H1 (cell line): Measurements from ENCODE around the gene B3GLCT. TPM values are rescaled to one million over a fixed set of nuclear protein-coding genes. Genes with fewer than 3 reads are reported as not detected.

Experiments
- CTCF ChIA-PET: fragments of 300-600 bp; sonication (Branson Sonifier 250); formaldehyde crosslinking; loops from one replicate; lab custom pipeline; 2021; ENCODE audit not compliant: partially characterized antibody; lab: Charles Lee
- POLR2A ChIA-PET: fragments of 300-600 bp; sonication (Branson Sonifier 250); formaldehyde crosslinking; loops from one replicate; lab custom pipeline; 2021; ENCODE audit warnings: inconsistent platforms; ENCODE audit not compliant: partially characterized antibody; lab: Charles Lee
- DNase-seq, 2 experiments: peaks; one replicate each; pipeline versions ENCODE4 v3.0.0 to v3.0.0-alpha.2; 2010 to 2022; ENCODE audit warnings: low spot score in 2 of 2, low read depth in 1 of 2, mixed read lengths in 1 of 2
- FAIRE-seq: peaks from 2 replicates; lab custom pipeline; 2011; peaks lifted over from hg19 to GRCh38; lab: Jason Lieb, UNC
- H2AFZ ChIP-seq: 2 replicates; pipeline ENCODE4 v1.8.1; 2012; ENCODE audit warnings: low read length, inconsistent platforms
- H2AK5ac ChIP-seq: 2 replicates; pipeline ENCODE4 v1.6.1; 2013; ENCODE audit warnings: low read depth, low read length
- H2BK120ac ChIP-seq: replicated peaks from 2 replicates; pipeline ENCODE3; 2013; ENCODE audit warnings: low read depth, low read length, inconsistent platforms
- H2BK12ac ChIP-seq: 2 replicates; pipeline ENCODE4 v1.6.1; 2013; ENCODE audit warnings: low read depth, low read length
- H2BK15ac ChIP-seq: 2 replicates; pipeline ENCODE4 v1.6.1; 2013; ENCODE audit warnings: low read length
- H2BK20ac ChIP-seq: 2 replicates; pipeline ENCODE4 v1.6.1; 2013; ENCODE audit warnings: low read length
- H2BK5ac ChIP-seq: 2 replicates; pipeline ENCODE4 v1.6.1; 2013; ENCODE audit warnings: low read depth, low read length
- H3K14ac ChIP-seq: 2 replicates; pipeline ENCODE4 v1.6.1; 2013; ENCODE audit warnings: inconsistent platforms; ENCODE audit not compliant: insufficient read length
- H3K18ac ChIP-seq: 2 replicates; pipeline ENCODE4 v1.6.1; 2013; ENCODE audit warnings: low read length; ENCODE audit errors: extremely low read depth
- H3K23ac ChIP-seq: 2 replicates; pipeline ENCODE4 v1.6.1; 2013; ENCODE audit warnings: inconsistent platforms; ENCODE audit not compliant: insufficient read length
- H3K23me2 ChIP-seq: 2 replicates; pipeline ENCODE4 v1.6.1; 2013; ENCODE audit warnings: low read depth, low read length
- H3K27ac ChIP-seq: 2 replicates; pipeline ENCODE4 v1.6.1; 2011; ENCODE audit warnings: low read depth, low read length, inconsistent platforms
- H3K27me3 ChIP-seq, 4 experiments: replicated peaks in 1 of 4; 1 replicate in 1 of 4; 2 replicates in 3 of 4; pipeline versions ENCODE4 v1.6.1 to v1.8.1; 2011 to 2013; ENCODE audit warnings: low read length in 3 of 4, mild to moderate bottlenecking in 3 of 4, inconsistent platforms in 2 of 4, mixed read lengths in 2 of 4, moderate library complexity in 1 of 4; ENCODE audit not compliant: control insufficient read depth in 3 of 4, insufficient read depth in 3 of 4; ENCODE audit errors: extremely low read depth in 1 of 4
- H3K36me3 ChIP-seq, 4 experiments: 2 replicates each; pipeline versions ENCODE4 v1.6.1 to v1.8.1; 2011 to 2013; ENCODE audit warnings: mild to moderate bottlenecking in 4 of 4, low read length in 3 of 4, moderate library complexity in 2 of 4, control low read depth in 1 of 4, inconsistent platforms in 1 of 4; ENCODE audit not compliant: insufficient read depth in 4 of 4, control insufficient read depth in 2 of 4
- H3K4ac ChIP-seq: replicated peaks from 2 replicates; pipeline ENCODE3; 2013; ENCODE audit warnings: low read length, low read depth, mixed read lengths, inconsistent platforms; ENCODE audit not compliant: insufficient read length
- H3K4me1 ChIP-seq, 4 experiments: replicated peaks in 1 of 4; 1 replicate in 1 of 4; 2 replicates in 3 of 4; pipeline versions ENCODE4 v1.6.1 to v1.8.1; 2011 to 2013; ENCODE audit warnings: low read length in 3 of 4, inconsistent platforms in 2 of 4, mixed read lengths in 1 of 4; ENCODE audit not compliant: insufficient read depth in 4 of 4, control insufficient read depth in 3 of 4
- H3K4me2 ChIP-seq, 2 experiments: 2 replicates each; pipeline versions ENCODE4 v1.6.1 to v1.8.1; 2011 to 2013; ENCODE audit warnings: low read depth in 2 of 2, low read length in 2 of 2, control low read depth in 1 of 2, inconsistent platforms in 1 of 2, mild to moderate bottlenecking in 1 of 2; ENCODE audit not compliant: insufficient read depth in 1 of 2
- H3K4me3 ChIP-seq, 4 experiments: fragments of 200-600, 300-600 bp in 1 of 4; sonication (generic), shearing (Covaris generic), sonication (Bioruptor Twin) in 1 of 4; 2 replicates each; pipeline versions ENCODE4 v1.5.1 to v1.8.1; 2011 to 2016; ENCODE audit warnings: low read length in 4 of 4, low read depth in 3 of 4, control low read depth in 2 of 4, inconsistent platforms in 2 of 4, mild to moderate bottlenecking in 2 of 4, mixed read lengths in 1 of 4, moderate library complexity in 1 of 4; ENCODE audit not compliant: insufficient read depth in 2 of 4; ENCODE audit errors: extremely low read depth in 1 of 4
- H3K56ac ChIP-seq: replicated peaks from 2 replicates; pipeline ENCODE3; 2013; ENCODE audit warnings: low read depth, mild to moderate bottlenecking, mixed read lengths, low read length, inconsistent platforms; ENCODE audit not compliant: insufficient read length
- H3K79me1 ChIP-seq: 2 replicates; pipeline ENCODE4 v1.6.1; 2013; ENCODE audit warnings: low read depth, low read length, control low read depth
- H3K79me2 ChIP-seq, 2 experiments: 2 replicates each; pipeline versions ENCODE4 v1.6.1 to v1.8.1; 2012 to 2013; ENCODE audit warnings: low read length in 2 of 2, mild to moderate bottlenecking in 2 of 2, inconsistent platforms in 1 of 2; ENCODE audit not compliant: insufficient read depth in 2 of 2, control insufficient read depth in 1 of 2
- H3K9ac ChIP-seq, 4 experiments: replicated peaks in 1 of 4; 1 replicate in 1 of 4; 2 replicates in 3 of 4; pipeline versions ENCODE4 v1.6.1 to v1.8.1; 2011 to 2013; ENCODE audit warnings: low read depth in 3 of 4, low read length in 3 of 4, control low read depth in 2 of 4, mild to moderate bottlenecking in 2 of 4, moderate library complexity in 2 of 4, inconsistent platforms in 1 of 4; ENCODE audit errors: extremely low read depth in 1 of 4
- H3K9me3 ChIP-seq, 2 experiments: 2 replicates each; pipeline versions ENCODE4 v1.6.1 to v1.8.1; 2012 to 2013; ENCODE audit warnings: mild to moderate bottlenecking in 2 of 2, moderate library complexity in 2 of 2, control low read depth in 1 of 2, inconsistent platforms in 1 of 2, low read depth in 1 of 2, low read length in 1 of 2, mixed read lengths in 1 of 2; ENCODE audit not compliant: insufficient read depth in 2 of 2
- H4K20me1 ChIP-seq, 2 experiments: replicated peaks in 1 of 2; 2 replicates each; pipeline versions ENCODE3 to v1.8.1; 2011 to 2013; ENCODE audit warnings: inconsistent platforms in 2 of 2, low read length in 2 of 2, mild to moderate bottlenecking in 1 of 2; ENCODE audit not compliant: insufficient read depth in 2 of 2, control insufficient read depth in 1 of 2
- H4K5ac ChIP-seq: 2 replicates; pipeline ENCODE4 v1.6.1; 2013; ENCODE audit warnings: low read length, low read depth, mixed read lengths, inconsistent platforms; ENCODE audit not compliant: insufficient read length
- H4K8ac ChIP-seq: 2 replicates; pipeline ENCODE4 v1.8.0; 2013; ENCODE audit warnings: mild to moderate bottlenecking, moderate library complexity, low read length, inconsistent platforms; ENCODE audit not compliant: insufficient read depth; ENCODE audit errors: extremely low read depth
- H4K91ac ChIP-seq: replicated peaks from 2 replicates; pipeline ENCODE3; 2013; ENCODE audit warnings: low read length, mixed read lengths, inconsistent platforms; ENCODE audit not compliant: insufficient read length
- CHD1 ChIP-seq: IDR thresholded peaks from 2 replicates; pipeline ENCODE4 v1.6.1; 2012; ENCODE audit warnings: low read depth, low read length, improper control_type of control experiment
- E2F6 ChIP-seq: IDR thresholded peaks from 2 replicates; pipeline ENCODE4 v1.6.1; 2012; ENCODE audit warnings: inconsistent platforms
- EGR1 ChIP-seq: IDR thresholded peaks from 2 replicates; pipeline ENCODE4 v1.6.1; 2011; ENCODE audit warnings: low read depth, low read length, borderline replicate concordance
- HDAC2 ChIP-seq, 2 experiments: fragments of 300-600 bp in 1 of 2; sonication (generic) in 1 of 2; IDR thresholded peaks; 2 replicates each; pipeline ENCODE4 v1.6.1; 2011 to 2012; ENCODE audit warnings: low read depth in 2 of 2, low read length in 2 of 2, mild to moderate bottlenecking in 2 of 2, moderate library complexity in 2 of 2, borderline replicate concordance in 1 of 2, inconsistent platforms in 1 of 2
- KDM4A ChIP-seq: IDR thresholded peaks from one replicate; pipeline ENCODE4 v1.7.1; 2012; ENCODE audit warnings: low read depth, mild to moderate bottlenecking, moderate library complexity, low read length, inconsistent platforms; ENCODE audit not compliant: severe bottlenecking
- MAX ChIP-seq: IDR thresholded peaks from 2 replicates; pipeline ENCODE4 v1.6.1; 2012; ENCODE audit warnings: inconsistent platforms
- PHF8 ChIP-seq: fragments of 200-600 bp; sonication (generic); conservative IDR thresholded peaks from 2 replicates; pipeline ENCODE4 v1.7.1; 2012; ENCODE audit warnings: low read depth, mild to moderate bottlenecking, inconsistent platforms, low read length, moderate library complexity
- POLR2AphosphoS5 ChIP-seq: IDR thresholded peaks from 2 replicates; pipeline ENCODE4 v1.6.1; 2011; ENCODE audit warnings: low read depth, low read length
- RBBP5 ChIP-seq: IDR thresholded peaks from 2 replicates; pipeline ENCODE4 v1.7.1; 2012; ENCODE audit warnings: low read depth, mild to moderate bottlenecking, inconsistent platforms, low read length, moderate library complexity, borderline replicate concordance
- RXRA ChIP-seq: IDR thresholded peaks from 2 replicates; pipeline ENCODE4 v1.6.1; 2011; ENCODE audit warnings: low read depth, mild to moderate bottlenecking, low read length, moderate library complexity; ENCODE audit not compliant: insufficient read depth
- SAP30 ChIP-seq: fragments of 300-600 bp; sonication (generic); IDR thresholded peaks from 2 replicates; pipeline ENCODE4 v1.7.1; 2012; ENCODE audit warnings: low read length, moderate library complexity, mild to moderate bottlenecking, inconsistent platforms; ENCODE audit not compliant: insufficient read depth, insufficient replicate concordance
- SP4 ChIP-seq: IDR thresholded peaks from 2 replicates; pipeline ENCODE4 v1.6.1; 2012; ENCODE audit warnings: low read length, inconsistent platforms
- YY1 ChIP-seq: IDR thresholded peaks from 2 replicates; pipeline ENCODE4 v1.6.1; 2011; ENCODE audit warnings: low read depth, mild to moderate bottlenecking, low read length
- WGBS, 2 experiments: shearing (Covaris generic) in 1 of 2; methylation state at CpG; one replicate each; pipeline versions ENCODE4 v1.1.6 to v1.1.7; 2013 to 2015; ENCODE audit warnings: low lambda C conversion rate in 2 of 2, mixed read lengths in 2 of 2, inconsistent platforms in 1 of 2, low coverage in 1 of 2, missing lambda C conversion rate in 1 of 2; ENCODE audit not compliant: insufficient replicate concordance in 2 of 2, insufficient coverage in 1 of 2, insufficient read length in 1 of 2; ENCODE audit errors: extremely low coverage in 1 of 2, missing lambda C conversion rate in 1 of 2; 5-methylcytosine and 5-hydroxymethylcytosine counted together
- polyA plus RNA-seq, 7 experiments: library from polyadenylated mRNA; depleted of rRNA in 3 of 7; stranded (reverse) in 5 of 7; unstranded in 2 of 7; fragments of >200 nt in 5 of 7; fragments of 200-250 nt in 2 of 7; gene quantifications; 1 replicate in 5 of 7; 2 replicates in 1 of 7; 4 replicates in 1 of 7; pipeline versions ENCODE4 v1.2.1 to v1.2.3, GENCODE V29; 2011 to 2013; ENCODE audit warnings: missing spikeins in 2 of 7, mixed read lengths in 2 of 7
- total RNA-seq: library from RNA; stranded (reverse); fragmentation: NEBNext Ultra II Directional; extraction: Animal tissue kit (Norgen Biotek cat#: 25700); gene quantifications from 2 replicates; pipeline ENCODE4 v1.2.1, GENCODE V29; 2021

Gene B3GLCT
- total and polyA plus RNA-seq, 2 of the 8 experiments (the other 6 are each of a cell fraction or from before 2014, with no cell fraction given) = 1.5 to 4.1 TPM

GRCh38 chr13:31224174-31224669 is 24.4 kb downstream of the B3GLCT start:
- no peak overlapping the region for H3K56ac ChIP-seq
- no peak overlapping the region for H3K4me2 ChIP-seq
- 91% methylated on average over 5 of the region's 5 CpGs; no CpG with 5 or more reads in 1 of the 2 experiments for WGBS, 2 experiments
- no peak overlapping the region for H4K91ac ChIP-seq
- no peaks in the 10 kb centered on the region for H3K79me1 ChIP-seq
- no peaks in the 10 kb centered on the region for H4K20me1 ChIP-seq
- no peaks in the 10 kb centered on the region for H3K9me3 ChIP-seq
- no peaks in the 10 kb centered on the region for H3K27me3 ChIP-seq
- H2BK20ac ChIP-seq = no peak overlapping the region
- H2BK5ac ChIP-seq = no peak overlapping the region
- H3K23me2 ChIP-seq = no peaks in the 10 kb centered on the region
- no peak overlapping the region for H2BK120ac ChIP-seq
- H3K23ac ChIP-seq = no peak overlapping the region
- DNase-seq (no peak), FAIRE-seq (no peak)
- no peak overlapping the region for H2AK5ac ChIP-seq
- H4K8ac ChIP-seq = no peak overlapping the region
- H3K4ac ChIP-seq = no peak overlapping the region
- H3K9ac ChIP-seq = no peak overlapping the region
- H3K79me2 ChIP-seq = no peaks in the 10 kb centered on the region
- no peak overlapping the region for H2BK12ac ChIP-seq
- no peak overlapping the region for H3K18ac ChIP-seq
- H2AFZ ChIP-seq = no peak overlapping the region
- POLR2A ChIA-PET = no interaction called here
- no peak overlapping the region for H3K4me3 ChIP-seq
- no peak overlapping the region for H2BK15ac ChIP-seq
- no peak overlapping the region for H3K14ac ChIP-seq
- CTCF ChIA-PET = interaction anchor here (0.6 to 10.3 kb wide), 3 partner anchors 11 to 205 kb away, joined by 3 to 77 read pairs (median 3); no protein-coding TSS in a partner anchor
- H3K4me1 ChIP-seq = peaks cover 2 to 14% (median 14%) of the 10 kb centered on the region in 4 experiments; a peak in 5 of 7 replicates
- no peak overlapping the region for H4K5ac ChIP-seq
- H3K36me3 ChIP-seq = no peaks in the 10 kb centered on the region
- H3K27ac ChIP-seq = no peak overlapping the region
- no peak for TF ChIP-seq POLR2AphosphoS5
- no peak for TF ChIP-seq SAP30
- TF ChIP-seq HDAC2 (IDR thresholded peaks at IDR 0.05; ENCODE audit: borderline replicate concordance in 1 of 2, low read depth in 2 of 2, low read length in 2 of 2) = no peak
- TF ChIP-seq YY1 = no peak
- no peak for TF ChIP-seq PHF8
- TF ChIP-seq KDM4A = no peak
- no peak for TF ChIP-seq SP4
- no peak for TF ChIP-seq E2F6
- TF ChIP-seq EGR1 = no peak
- TF ChIP-seq CHD1 = no peak
- no peak for TF ChIP-seq RBBP5
- TF ChIP-seq MAX = no peak
- TF ChIP-seq RXRA = no peak
